ENCODE results near the gene PCDHGC4.

- TF ChIP-seq SIN3A (IDR thresholded peaks at IDR 0.05; ENCODE audit: borderline replicate concordance, insufficient read depth, low read length) (no peak), POLR2AphosphoS5 (IDR thresholded peaks at IDR 0.05; ENCODE audit: low read depth, low read length) (no peak), TAF1 (IDR thresholded peaks at IDR 0.05; ENCODE audit: borderline replicate concordance, insufficient read depth, low read length) (no peak), FOXP2 (optimal IDR thresholded peaks at IDR 0.05; ENCODE audit: borderline replicate concordance, extremely low read depth, extremely low read length, insufficient read depth) (no peak)
These were observed 928 bp upstream of the PCDHGC4 start for GRCh38 chr5:141483902-141484301.

Data from PFSK-1 (cell line).